ENCODE measurements around the gene MARCHF10. TPM values are rescaled to one million over a fixed set of nuclear protein-coding genes. Genes with fewer than 3 reads are reported as not detected.

The MARCHF10 gene
- total and polyA plus RNA-seq, 2 of the 13 experiments (the other 11 are each of a cell fraction or from before 2014, with no cell fraction given), result not detected

GRCh38 chr17:62774338-62774737, 33.8 kb downstream of the MARCHF10 start (continued):
- TF ChIP-seq, protein P1, sequence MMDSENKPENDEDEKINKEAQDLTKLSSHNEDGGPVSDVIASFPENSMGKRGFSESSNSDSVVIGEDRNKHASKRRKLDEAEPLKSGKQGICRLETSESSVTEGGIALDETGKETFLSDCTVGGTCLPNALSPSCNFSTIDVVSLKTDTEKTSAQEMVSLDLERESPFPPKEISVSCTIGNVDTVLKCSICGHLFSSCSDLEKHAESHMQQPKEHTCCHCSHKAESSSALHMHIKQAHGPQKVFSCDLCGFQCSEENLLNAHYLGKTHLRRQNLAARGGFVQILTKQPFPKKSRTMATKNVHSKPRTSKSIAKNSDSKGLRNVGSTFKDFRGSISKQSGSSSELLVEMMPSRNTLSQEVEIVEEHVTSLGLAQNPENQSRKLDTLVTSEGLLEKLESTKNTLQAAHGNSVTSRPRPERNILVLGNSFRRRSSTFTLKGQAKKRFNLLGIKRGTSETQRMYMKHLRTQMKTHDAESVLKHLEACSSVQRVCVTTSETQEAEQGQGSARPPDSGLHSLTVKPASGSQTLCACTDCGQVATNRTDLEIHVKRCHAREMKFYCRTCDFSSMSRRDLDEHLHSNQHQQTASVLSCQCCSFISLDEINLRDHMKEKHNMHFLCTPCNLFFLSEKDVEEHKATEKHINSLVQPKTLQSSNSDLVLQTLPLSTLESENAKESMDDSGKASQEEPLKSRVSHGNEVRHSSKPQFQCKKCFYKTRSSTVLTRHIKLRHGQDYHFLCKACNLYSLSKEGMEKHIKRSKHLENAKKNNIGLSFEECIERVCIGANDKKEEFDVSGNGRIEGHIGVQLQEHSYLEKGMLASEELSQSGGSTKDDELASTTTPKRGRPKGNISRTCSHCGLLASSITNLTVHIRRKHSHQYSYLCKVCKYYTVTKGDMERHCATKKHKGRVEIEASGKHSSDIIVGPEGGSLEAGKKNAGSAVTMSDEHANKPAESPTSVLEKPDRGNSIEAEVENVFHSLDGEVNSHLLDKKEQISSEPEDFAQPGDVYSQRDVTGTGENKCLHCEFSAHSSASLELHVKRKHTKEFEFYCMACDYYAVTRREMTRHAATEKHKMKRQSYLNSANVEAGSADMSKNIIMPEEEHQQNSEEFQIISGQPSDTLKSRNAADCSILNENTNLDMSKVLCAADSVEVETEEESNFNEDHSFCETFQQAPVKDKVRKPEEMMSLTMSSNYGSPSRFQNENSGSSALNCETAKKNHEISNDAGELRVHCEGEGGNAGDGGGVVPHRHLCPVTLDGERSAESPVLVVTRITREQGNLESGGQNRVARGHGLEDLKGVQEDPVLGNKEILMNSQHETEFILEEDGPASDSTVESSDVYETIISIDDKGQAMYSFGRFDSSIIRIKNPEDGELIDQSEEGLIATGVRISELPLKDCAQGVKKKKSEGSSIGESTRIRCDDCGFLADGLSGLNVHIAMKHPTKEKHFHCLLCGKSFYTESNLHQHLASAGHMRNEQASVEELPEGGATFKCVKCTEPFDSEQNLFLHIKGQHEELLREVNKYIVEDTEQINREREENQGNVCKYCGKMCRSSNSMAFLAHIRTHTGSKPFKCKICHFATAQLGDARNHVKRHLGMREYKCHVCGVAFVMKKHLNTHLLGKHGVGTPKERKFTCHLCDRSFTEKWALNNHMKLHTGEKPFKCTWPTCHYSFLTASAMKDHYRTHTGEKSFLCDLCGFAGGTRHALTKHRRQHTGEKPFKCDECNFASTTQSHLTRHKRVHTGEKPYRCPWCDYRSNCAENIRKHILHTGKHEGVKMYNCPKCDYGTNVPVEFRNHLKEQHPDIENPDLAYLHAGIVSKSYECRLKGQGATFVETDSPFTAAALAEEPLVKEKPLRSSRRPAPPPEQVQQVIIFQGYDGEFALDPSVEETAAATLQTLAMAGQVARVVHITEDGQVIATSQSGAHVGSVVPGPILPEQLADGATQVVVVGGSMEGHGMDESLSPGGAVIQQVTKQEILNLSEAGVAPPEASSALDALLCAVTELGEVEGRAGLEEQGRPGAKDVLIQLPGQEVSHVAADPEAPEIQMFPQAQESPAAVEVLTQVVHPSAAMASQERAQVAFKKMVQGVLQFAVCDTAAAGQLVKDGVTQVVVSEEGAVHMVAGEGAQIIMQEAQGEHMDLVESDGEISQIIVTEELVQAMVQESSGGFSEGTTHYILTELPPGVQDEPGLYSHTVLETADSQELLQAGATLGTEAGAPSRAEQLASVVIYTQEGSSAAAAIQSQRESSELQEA (CRISPR knock-in tag; IDR thresholded peaks at IDR 0.05; ENCODE audit: not compliant biosample characterization), result no peak
- TF ChIP-seq, protein P2, sequence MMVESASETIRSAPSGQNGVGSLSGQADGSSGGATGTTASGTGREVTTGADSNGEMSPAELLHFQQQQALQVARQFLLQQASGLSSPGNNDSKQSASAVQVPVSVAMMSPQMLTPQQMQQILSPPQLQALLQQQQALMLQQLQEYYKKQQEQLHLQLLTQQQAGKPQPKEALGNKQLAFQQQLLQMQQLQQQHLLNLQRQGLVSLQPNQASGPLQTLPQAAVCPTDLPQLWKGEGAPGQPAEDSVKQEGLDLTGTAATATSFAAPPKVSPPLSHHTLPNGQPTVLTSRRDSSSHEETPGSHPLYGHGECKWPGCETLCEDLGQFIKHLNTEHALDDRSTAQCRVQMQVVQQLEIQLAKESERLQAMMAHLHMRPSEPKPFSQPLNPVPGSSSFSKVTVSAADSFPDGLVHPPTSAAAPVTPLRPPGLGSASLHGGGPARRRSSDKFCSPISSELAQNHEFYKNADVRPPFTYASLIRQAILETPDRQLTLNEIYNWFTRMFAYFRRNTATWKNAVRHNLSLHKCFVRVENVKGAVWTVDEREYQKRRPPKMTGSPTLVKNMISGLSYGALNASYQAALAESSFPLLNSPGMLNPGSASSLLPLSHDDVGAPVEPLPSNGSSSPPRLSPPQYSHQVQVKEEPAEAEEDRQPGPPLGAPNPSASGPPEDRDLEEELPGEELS (CRISPR knock-in tag; IDR thresholded peaks at IDR 0.05), result no peak
- no peak for TF ChIP-seq NCOA1 (CRISPR knock-in tag; IDR thresholded peaks at IDR 0.05)
- TF ChIP-seq DNMT3B (CRISPR knock-in tag; conservative IDR thresholded peaks at IDR 0.05), result no peak
- TF ChIP-seq, protein P3, sequence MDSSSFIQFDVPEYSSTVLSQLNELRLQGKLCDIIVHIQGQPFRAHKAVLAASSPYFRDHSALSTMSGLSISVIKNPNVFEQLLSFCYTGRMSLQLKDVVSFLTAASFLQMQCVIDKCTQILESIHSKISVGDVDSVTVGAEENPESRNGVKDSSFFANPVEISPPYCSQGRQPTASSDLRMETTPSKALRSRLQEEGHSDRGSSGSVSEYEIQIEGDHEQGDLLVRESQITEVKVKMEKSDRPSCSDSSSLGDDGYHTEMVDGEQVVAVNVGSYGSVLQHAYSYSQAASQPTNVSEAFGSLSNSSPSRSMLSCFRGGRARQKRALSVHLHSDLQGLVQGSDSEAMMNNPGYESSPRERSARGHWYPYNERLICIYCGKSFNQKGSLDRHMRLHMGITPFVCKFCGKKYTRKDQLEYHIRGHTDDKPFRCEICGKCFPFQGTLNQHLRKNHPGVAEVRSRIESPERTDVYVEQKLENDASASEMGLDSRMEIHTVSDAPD (CRISPR knock-in tag; IDR thresholded peaks at IDR 0.05), result no peak
- no peak for TF ChIP-seq ZNF615 (CRISPR knock-in tag; IDR thresholded peaks at IDR 0.05; ENCODE audit: borderline replicate concordance)
- no peak for TF ChIP-seq RBM22 (optimal IDR thresholded peaks at IDR 0.05; ENCODE audit: low read length)
- no peak for TF ChIP-seq ZBTB10 (CRISPR knock-in tag; IDR thresholded peaks at IDR 0.05; ENCODE audit: borderline replicate concordance)
- TF ChIP-seq SNAPC2 (CRISPR knock-in tag; IDR thresholded peaks at IDR 0.05), result no peak
